ENCODE measurements around the gene MAN1C1. TPM values are rescaled to one million over a fixed set of nuclear protein-coding genes. Genes with fewer than 3 reads are reported as not detected.

MAN1C1 gene
- total RNA-seq, 1 experiment from 2014 or later, result 16.8 TPM

DNA sequence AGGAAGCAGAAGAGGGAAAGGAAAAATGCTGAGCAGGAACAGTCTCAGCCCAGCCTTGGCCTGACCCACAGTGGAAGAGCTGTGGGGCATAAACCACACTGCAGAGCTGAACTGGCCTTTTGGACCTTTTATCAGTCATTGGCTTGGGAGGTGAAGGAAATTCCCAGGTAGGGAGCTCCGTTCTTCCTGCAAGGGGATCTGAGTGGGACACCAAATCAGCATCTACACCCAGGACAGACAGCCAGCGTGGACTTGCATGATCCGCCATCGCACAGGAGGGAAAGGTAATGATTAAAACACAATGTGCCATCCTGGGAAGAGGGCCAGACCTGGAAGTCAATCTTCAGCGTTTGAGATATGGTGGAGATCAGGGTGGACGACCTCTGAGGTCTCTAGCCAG lies 202.0 kb downstream of the MAN1C1 start:
- Mint-ChIP-seq H3K9me3 (no peaks in the 10 kb centered on the region), H3K27me3 (ENCODE audit: low read depth) (peaks cover 10% of the 10 kb centered on the region), H3K27ac (peak overlapping the region; percentile 95), H3K36me3 (peaks cover 9% of the 10 kb centered on the region; the same call in 1 of the 2 replicates), H3K4me3 (peak overlapping the region; percentile 98), H3K4me1 (peaks cover 35% of the 10 kb centered on the region)
- no peak for DNase-seq (ENCODE audit: low spot score)
- ChIA-PET CTCF (interaction anchor here (1.0 to 5.5 kb wide), 19 partner anchors 8 to 253 kb away, joined by 3 to 26 read pairs (median 5); partner anchors contain the start of genes PAFAH2, PAQR7 and SELENON), POLR2A (interaction anchor here (0.5 kb wide), 2 partner anchors 73 to 646 kb away, joined by 3 read pairs; no protein-coding TSS in a partner anchor)
- no peak for TF ChIP-seq HMGA2 (CRISPR knock-in tag; IDR thresholded peaks at IDR 0.05)
- TF ChIP-seq SP1 (CRISPR knock-in tag; conservative IDR thresholded peaks at IDR 0.05), result no peak
- TF ChIP-seq, protein P1, sequence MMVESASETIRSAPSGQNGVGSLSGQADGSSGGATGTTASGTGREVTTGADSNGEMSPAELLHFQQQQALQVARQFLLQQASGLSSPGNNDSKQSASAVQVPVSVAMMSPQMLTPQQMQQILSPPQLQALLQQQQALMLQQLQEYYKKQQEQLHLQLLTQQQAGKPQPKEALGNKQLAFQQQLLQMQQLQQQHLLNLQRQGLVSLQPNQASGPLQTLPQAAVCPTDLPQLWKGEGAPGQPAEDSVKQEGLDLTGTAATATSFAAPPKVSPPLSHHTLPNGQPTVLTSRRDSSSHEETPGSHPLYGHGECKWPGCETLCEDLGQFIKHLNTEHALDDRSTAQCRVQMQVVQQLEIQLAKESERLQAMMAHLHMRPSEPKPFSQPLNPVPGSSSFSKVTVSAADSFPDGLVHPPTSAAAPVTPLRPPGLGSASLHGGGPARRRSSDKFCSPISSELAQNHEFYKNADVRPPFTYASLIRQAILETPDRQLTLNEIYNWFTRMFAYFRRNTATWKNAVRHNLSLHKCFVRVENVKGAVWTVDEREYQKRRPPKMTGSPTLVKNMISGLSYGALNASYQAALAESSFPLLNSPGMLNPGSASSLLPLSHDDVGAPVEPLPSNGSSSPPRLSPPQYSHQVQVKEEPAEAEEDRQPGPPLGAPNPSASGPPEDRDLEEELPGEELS (CRISPR knock-in tag; IDR thresholded peaks at IDR 0.05), result no peak
- no peak for TF ChIP-seq NR3C1 (CRISPR knock-in tag; conservative IDR thresholded peaks at IDR 0.05; ENCODE audit: low read depth)
- TF ChIP-seq, protein P2, sequence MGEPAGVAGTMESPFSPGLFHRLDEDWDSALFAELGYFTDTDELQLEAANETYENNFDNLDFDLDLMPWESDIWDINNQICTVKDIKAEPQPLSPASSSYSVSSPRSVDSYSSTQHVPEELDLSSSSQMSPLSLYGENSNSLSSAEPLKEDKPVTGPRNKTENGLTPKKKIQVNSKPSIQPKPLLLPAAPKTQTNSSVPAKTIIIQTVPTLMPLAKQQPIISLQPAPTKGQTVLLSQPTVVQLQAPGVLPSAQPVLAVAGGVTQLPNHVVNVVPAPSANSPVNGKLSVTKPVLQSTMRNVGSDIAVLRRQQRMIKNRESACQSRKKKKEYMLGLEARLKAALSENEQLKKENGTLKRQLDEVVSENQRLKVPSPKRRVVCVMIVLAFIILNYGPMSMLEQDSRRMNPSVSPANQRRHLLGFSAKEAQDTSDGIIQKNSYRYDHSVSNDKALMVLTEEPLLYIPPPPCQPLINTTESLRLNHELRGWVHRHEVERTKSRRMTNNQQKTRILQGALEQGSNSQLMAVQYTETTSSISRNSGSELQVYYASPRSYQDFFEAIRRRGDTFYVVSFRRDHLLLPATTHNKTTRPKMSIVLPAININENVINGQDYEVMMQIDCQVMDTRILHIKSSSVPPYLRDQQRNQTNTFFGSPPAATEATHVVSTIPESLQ (CRISPR knock-in tag; IDR thresholded peaks at IDR 0.05), result no peak
- no peak for ATAC-seq

- H3K4me3 Mint-ChIP-seq, result peak within 1 kb of the TSS; percentile 98
- H3K27me3 Mint-ChIP-seq (ENCODE audit: low read depth), result peaks cover 10% of the 10 kb centered on the region
- no peaks in the 10 kb centered on the region for H3K9me3 Mint-ChIP-seq
- CTCF ChIA-PET, result interaction anchor here (0.9 to 5.5 kb wide), 13 partner anchors 10 to 370 kb away, joined by 3 to 26 read pairs (median 5); partner anchors contain the start of genes CATSPER4, CNKSR1 and PAFAH2
- peak; percentile 84 for DNase-seq (ENCODE audit: low spot score)
- ATAC-seq, result peak; percentile 81
- POLR2A ChIA-PET, result interaction anchor here (0.6 to 1.7 kb wide), 5 partner anchors 19 to 845 kb away, joined by 3 to 6 read pairs (median 3); partner anchors contain the start of gene SELENON
- peaks cover 35% of the 10 kb centered on the region for H3K4me1 Mint-ChIP-seq
- H3K27ac Mint-ChIP-seq, result peak within 1 kb of the TSS; percentile 95
- H3K36me3 Mint-ChIP-seq, result peaks cover 9% of the 10 kb centered on the region; the same call in 1 of the 2 replicates
- TF ChIP-seq, protein P3, sequence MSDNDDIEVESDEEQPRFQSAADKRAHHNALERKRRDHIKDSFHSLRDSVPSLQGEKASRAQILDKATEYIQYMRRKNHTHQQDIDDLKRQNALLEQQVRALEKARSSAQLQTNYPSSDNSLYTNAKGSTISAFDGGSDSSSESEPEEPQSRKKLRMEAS (CRISPR knock-in tag; IDR thresholded peaks at IDR 0.05), result peak; percentile 72
- TF ChIP-seq AFF4 (CRISPR knock-in tag; IDR thresholded peaks at IDR 0.05; ENCODE audit: borderline replicate concordance) (no peak), RELA (CRISPR knock-in tag; IDR thresholded peaks at IDR 0.05; ENCODE audit: borderline replicate concordance) (0 out of 2 replicates have a peak, but pooled peaks have one; percentile 61), ETV6 (CRISPR knock-in tag; IDR thresholded peaks at IDR 0.05) (peak; percentile 61; the same call in 1 of the 2 replicates), ZNF281 (CRISPR knock-in tag; IDR thresholded peaks at IDR 0.05) (0 out of 2 replicates have a peak, but pooled peaks have one; percentile 33), ZNF416 (CRISPR knock-in tag; IDR thresholded peaks at IDR 0.05) (no peak), SP1 (CRISPR knock-in tag; conservative IDR thresholded peaks at IDR 0.05) (peak; percentile 80; the same call in 1 of the 2 replicates), E2F1 (CRISPR knock-in tag; IDR thresholded peaks at IDR 0.05) (peak; percentile 59; the same call in 1 of the 2 replicates)
- TF ChIP-seq, protein P4, sequence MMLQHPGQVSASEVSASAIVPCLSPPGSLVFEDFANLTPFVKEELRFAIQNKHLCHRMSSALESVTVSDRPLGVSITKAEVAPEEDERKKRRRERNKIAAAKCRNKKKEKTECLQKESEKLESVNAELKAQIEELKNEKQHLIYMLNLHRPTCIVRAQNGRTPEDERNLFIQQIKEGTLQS (CRISPR knock-in tag; conservative IDR thresholded peaks at IDR 0.05), result no peak
- TF ChIP-seq, protein P5, sequence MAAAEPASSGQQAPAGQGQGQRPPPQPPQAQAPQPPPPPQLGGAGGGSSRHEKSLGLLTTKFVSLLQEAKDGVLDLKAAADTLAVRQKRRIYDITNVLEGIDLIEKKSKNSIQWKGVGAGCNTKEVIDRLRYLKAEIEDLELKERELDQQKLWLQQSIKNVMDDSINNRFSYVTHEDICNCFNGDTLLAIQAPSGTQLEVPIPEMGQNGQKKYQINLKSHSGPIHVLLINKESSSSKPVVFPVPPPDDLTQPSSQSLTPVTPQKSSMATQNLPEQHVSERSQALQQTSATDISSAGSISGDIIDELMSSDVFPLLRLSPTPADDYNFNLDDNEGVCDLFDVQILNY (CRISPR knock-in tag; IDR thresholded peaks at IDR 0.05), result peak; percentile 64
- TF ChIP-seq, protein P1 (CRISPR knock-in tag; IDR thresholded peaks at IDR 0.05), result peak; percentile 75; the same call in 1 of the 2 replicates
Observed at GRCh38 chr1:25819491-25820246, 203.1 kb downstream of the MAN1C1 start, which contains the start of gene MTFR1L. TSS of gene MTFR1L (plus strand) at chr1:25819954. CDS start at chr1:25823105, 3,151 bp downstream.

Measured in WTC11 (cell line).